Activated naive CD8-positive, alpha-beta T cell (primary cell): ENCODE data around the gene TCL1A.

Source experiments
- H3K27ac Mint-ChIP-seq: one replicate; pipeline ENCODE4 v1.8.0; 2021; ENCODE audit warnings: mixed read lengths
- H3K27me3 Mint-ChIP-seq: one replicate; pipeline ENCODE4 v1.8.0; 2021; ENCODE audit warnings: mixed read lengths
- H3K36me3 Mint-ChIP-seq: one replicate; pipeline ENCODE4 v1.8.0; 2021; ENCODE audit warnings: mixed read lengths
- H3K4me1 Mint-ChIP-seq: one replicate; pipeline ENCODE4 v1.8.0; 2021; ENCODE audit warnings: low read depth, mixed read lengths
- H3K4me3 Mint-ChIP-seq: one replicate; pipeline ENCODE4 v1.8.0; 2021; ENCODE audit warnings: mild to moderate bottlenecking, mixed read lengths
- H3K9me3 Mint-ChIP-seq: one replicate; pipeline ENCODE4 v1.8.0; 2021; ENCODE audit warnings: low read depth, mixed read lengths

Gene TCL1A

DNA sequence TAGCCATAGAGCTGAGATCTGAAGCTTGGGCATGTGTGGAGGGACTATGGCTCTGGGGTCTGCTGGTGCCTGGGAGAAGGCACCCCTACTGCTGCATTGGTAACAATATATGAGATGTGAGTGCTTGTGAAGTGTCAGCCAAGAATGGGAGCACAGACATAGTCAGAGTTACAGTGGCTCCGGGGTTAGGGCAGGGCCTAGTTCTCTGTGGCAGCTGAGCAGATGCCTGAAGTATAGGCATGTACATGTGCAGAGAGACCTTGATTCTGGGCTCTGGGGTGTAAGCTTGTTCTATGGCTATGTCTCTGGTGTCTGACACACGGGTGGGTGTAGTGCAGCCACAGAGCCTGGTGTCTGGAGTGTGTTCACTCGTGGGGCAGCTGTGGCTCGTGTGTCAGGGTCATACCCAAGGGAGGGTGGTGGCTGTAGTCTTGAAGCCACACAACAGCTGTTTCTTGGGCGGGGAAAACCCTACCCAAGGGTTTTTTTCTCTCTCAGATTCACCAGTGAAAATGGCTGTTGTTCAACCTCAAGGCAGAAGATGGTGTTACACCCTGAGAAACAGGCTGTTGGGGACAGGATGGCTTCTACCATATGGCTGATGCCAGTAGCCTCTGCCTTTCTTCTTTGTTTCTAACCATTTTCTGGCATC lies 11.9 kb upstream of the TCL1A start:
- Mint-ChIP-seq H3K4me3 (no peak overlapping the region), H3K9me3 (peaks cover 19% of the 10 kb centered on the region), H3K4me1 (no peaks in the 10 kb centered on the region), H3K27me3 (peaks cover 24% of the 10 kb centered on the region), H3K27ac (no peak overlapping the region), H3K36me3 (peaks cover 5% of the 10 kb centered on the region)

DNA sequence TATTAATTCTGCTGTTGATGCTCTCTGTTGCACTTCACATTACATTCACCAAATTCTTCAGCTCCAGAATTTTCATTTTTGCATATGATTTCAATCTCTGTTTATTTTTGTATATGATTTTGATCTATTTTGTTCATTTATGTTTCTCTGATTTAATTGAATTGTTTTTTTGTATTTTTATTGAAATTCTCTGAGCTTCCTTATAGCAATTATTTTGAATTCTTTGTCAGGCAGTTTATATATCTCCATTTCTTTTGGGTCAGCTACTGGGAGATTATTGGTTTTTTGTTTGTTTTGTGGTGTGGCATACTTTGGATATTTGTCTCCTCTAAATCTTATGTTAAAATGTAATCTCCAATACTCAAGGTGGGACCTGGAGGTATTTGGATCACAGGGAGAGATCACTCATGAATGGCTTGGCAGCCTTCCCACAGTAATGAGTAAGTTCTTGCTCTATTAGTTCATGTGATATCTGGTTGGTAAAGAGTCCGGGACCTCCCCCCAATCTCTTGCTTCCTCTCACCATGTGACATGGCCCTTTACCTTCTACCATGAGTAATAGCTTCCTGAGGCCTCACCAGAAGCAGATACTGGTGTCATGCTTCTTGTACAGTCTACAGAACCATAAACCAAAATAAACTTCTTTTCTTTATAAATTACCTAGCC lies 8.7 kb upstream of the TCL1A start:
- no peak overlapping the region for H3K27ac Mint-ChIP-seq
- no peaks in the 10 kb centered on the region for H3K4me1 Mint-ChIP-seq
- H3K27me3 Mint-ChIP-seq: peaks cover 21% of the 10 kb centered on the region
- H3K36me3 Mint-ChIP-seq: peaks cover 5% of the 10 kb centered on the region
- no peak overlapping the region for H3K4me3 Mint-ChIP-seq
- H3K9me3 Mint-ChIP-seq: peaks cover 19% of the 10 kb centered on the region

DNA sequence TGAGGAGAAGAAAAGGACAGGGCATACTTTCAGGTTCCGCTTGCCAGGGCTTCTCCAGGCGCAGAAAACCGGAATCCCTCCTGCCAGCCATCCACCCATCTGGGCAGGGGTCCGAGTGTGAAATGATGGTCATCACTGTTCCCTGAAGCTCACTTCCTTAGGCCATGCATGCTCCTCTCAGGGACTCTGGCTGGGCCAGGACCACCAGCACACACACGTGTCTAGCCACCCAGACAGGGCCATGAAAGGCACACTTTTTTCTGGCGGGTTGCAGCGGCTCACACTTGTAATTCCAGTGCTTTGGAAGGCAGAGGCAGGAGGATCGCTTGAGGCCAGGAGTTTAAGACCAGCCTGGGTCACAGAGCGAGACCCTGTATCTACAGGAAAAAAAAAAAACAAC lies 1.5 kb downstream of the TCL1A start:
- Mint-ChIP-seq H3K36me3 (no peaks in the 10 kb centered on the region), H3K4me3 (no peak overlapping the region), H3K4me1 (no peaks in the 10 kb centered on the region), H3K27me3 (peaks cover 20% of the 10 kb centered on the region), H3K9me3 (no peaks in the 10 kb centered on the region), H3K27ac (no peak overlapping the region)

DNA sequence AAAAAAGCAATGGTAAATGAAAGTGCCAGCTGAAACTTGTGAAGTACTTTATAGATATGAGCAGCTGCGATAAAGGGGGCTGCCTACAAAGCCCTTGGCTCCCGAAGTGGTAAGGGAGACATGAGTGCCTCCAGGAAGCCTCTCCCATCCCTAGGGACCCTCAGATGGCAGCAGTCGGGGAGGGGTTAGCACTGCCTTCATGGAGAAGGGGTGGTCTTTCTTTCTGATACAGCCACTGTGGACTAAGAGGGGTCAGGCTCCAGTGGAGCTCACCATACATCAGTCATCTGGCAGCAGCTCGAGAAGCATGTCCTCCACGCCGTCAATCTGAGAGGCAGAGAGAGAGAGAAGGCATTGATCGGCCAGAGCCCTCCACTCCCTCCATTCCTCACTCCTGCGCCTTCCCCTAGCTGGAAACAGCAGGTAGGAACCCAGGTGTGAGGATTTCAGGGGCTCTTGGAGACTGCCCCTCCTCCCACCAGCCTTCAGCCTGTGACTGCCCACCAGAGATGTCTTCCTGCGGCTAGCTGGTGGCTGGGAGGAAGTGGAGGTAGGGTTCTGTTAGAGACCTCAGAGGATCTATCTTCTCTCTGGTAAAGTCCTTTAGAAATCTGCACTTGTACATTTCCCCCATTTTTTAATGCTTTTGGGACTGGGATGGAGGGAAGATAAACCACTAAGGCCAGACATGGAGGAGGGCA lies 2.3 kb downstream of the TCL1A start:
- no peak overlapping the region for H3K4me3 Mint-ChIP-seq
- H3K27me3 Mint-ChIP-seq: peaks cover 24% of the 10 kb centered on the region
- no peaks in the 10 kb centered on the region for H3K36me3 Mint-ChIP-seq
- no peaks in the 10 kb centered on the region for H3K9me3 Mint-ChIP-seq
- no peak overlapping the region for H3K27ac Mint-ChIP-seq
- H3K4me1 Mint-ChIP-seq: no peaks in the 10 kb centered on the region

DNA sequence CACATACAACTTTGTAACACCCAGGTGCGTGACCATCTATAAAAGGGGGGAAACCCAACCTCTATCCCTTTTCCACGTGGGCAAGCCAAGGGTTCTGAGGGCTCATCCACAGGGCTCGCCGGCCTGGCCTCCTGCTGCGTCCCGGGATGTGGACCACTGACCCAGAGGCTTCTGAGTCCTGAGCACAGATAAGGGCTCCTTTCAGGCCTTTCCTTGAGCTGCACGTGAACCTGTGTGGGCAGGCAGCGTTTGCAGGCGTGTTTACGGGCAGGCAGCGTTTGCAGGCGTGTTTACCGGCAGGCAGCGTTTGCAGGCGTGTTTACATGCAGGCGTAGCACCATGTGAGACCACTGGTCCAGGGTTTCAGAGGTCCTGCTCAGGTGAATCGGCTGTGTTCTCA lies 3.8 kb downstream of the TCL1A start:
- Mint-ChIP-seq H3K27me3 (peaks cover 30% of the 10 kb centered on the region), H3K36me3 (no peaks in the 10 kb centered on the region), H3K4me1 (no peaks in the 10 kb centered on the region), H3K4me3 (no peak overlapping the region), H3K9me3 (no peaks in the 10 kb centered on the region), H3K27ac (no peak overlapping the region)

- Mint-ChIP-seq H3K9me3 (no peaks in the 10 kb centered on the region), H3K27ac (no peak overlapping the region), H3K4me3 (no peak overlapping the region), H3K36me3 (no peaks in the 10 kb centered on the region), H3K4me1 (no peaks in the 10 kb centered on the region), H3K27me3 (peaks cover 28% of the 10 kb centered on the region)
Observed at GRCh38 chr14:95707327-95707726, 6.6 kb downstream of the TCL1A start.

GRCh38 chr14:95705518-95705917 lies 8.4 kb downstream of the TCL1A start:
- H3K9me3 Mint-ChIP-seq: no peaks in the 10 kb centered on the region
- peaks cover 34% of the 10 kb centered on the region for H3K27me3 Mint-ChIP-seq
- H3K4me1 Mint-ChIP-seq: no peaks in the 10 kb centered on the region
- H3K4me3 Mint-ChIP-seq: no peak overlapping the region
- no peak overlapping the region for H3K27ac Mint-ChIP-seq
- no peaks in the 10 kb centered on the region for H3K36me3 Mint-ChIP-seq

DNA sequence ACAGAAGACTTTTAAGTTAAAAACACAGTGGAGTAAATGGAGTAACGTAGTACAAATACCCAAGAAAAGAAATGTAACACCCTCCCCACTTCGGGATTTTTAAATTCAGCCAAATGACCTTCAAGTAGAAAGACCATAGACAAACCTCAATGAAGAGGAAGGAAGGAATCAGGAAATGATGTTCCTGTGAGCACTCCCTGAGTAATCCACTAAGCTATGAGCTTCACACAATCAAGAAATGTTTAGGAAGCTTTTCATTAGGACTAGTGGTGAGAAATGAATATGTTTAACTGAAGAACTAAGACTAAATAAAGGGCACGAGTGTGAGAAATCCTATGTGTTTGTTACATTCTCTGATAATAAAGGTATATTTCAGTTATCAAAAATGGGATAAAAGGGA lies 10.1 kb downstream of the TCL1A start:
- peaks cover 30% of the 10 kb centered on the region for H3K27me3 Mint-ChIP-seq

GRCh38 chr14:95703341-95703740 lies 10.6 kb downstream of the TCL1A start:
- Mint-ChIP-seq H3K36me3 (no peaks in the 10 kb centered on the region), H3K4me3 (no peak overlapping the region), H3K9me3 (no peaks in the 10 kb centered on the region), H3K27me3 (peaks cover 30% of the 10 kb centered on the region), H3K4me1 (no peaks in the 10 kb centered on the region), H3K27ac (no peak overlapping the region)

More for the DNA sequence above, 10.1 kb downstream of the TCL1A start:
- Mint-ChIP-seq H3K4me1 (no peaks in the 10 kb centered on the region), H3K27ac (no peak overlapping the region), H3K4me3 (no peak overlapping the region), H3K36me3 (no peaks in the 10 kb centered on the region), H3K9me3 (no peaks in the 10 kb centered on the region)

- Mint-ChIP-seq H3K27me3 (peaks cover 23% of the 10 kb centered on the region), H3K4me1 (no peaks in the 10 kb centered on the region), H3K27ac (no peak overlapping the region)
Observed at GRCh38 chr14:95701846-95702221, 12.1 kb downstream of the TCL1A start.

GRCh38 chr14:95700221-95700976 lies 13.5 kb downstream of the TCL1A start:
- Mint-ChIP-seq H3K36me3 (no peaks in the 10 kb centered on the region), H3K9me3 (no peaks in the 10 kb centered on the region), H3K27ac (no peak overlapping the region), H3K4me1 (no peaks in the 10 kb centered on the region), H3K27me3 (peaks cover 23% of the 10 kb centered on the region), H3K4me3 (no peak overlapping the region)

More at GRCh38 chr14:95701846-95702221, 12.1 kb downstream of the TCL1A start:
- Mint-ChIP-seq H3K36me3 (no peaks in the 10 kb centered on the region), H3K4me3 (no peak overlapping the region), H3K9me3 (no peaks in the 10 kb centered on the region)

DNA sequence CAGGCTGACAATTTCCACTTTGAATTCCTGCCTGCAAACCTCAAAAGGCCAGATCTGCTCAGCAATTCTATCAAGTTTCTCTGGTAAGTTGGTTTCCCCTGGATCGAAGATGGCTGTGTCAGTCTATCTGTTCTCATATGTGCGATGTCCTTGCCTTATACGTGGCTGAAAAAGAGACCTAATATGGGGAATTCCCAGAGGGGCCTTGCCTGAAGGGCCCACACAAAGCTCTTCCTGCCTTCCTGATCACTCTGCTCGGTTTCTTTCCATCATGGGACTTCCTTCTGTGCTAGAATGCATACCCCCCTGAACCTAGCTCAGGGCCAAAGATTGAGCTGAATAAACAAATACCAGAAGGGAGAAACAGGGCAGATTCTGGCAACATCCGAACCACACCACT lies 14.5 kb downstream of the TCL1A start:
- no peaks in the 10 kb centered on the region for H3K36me3 Mint-ChIP-seq

DNA sequence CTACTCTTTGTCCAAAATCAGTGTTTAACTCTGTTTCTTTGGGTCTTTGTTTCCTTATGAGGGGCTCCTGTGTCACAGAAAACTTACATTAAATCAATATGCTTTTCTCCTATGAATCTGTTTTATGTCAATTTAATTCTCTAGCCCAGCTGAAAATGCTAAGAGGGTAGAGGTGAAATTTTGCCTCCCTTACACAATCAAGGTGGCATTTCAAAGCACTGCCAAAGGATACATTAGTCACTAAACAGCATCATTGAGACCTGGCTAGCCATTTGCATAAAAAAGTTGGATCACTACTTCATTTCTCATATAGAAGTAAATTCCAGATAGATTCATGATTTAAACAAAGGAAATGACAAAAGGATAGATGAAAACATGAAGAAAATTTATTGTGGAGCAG lies 15.6 kb downstream of the TCL1A start:
- Mint-ChIP-seq H3K4me3 (no peak overlapping the region), H3K27me3 (peaks cover 19% of the 10 kb centered on the region), H3K27ac (no peak overlapping the region)

More for the DNA sequence above, 14.5 kb downstream of the TCL1A start:
- Mint-ChIP-seq H3K4me1 (no peaks in the 10 kb centered on the region), H3K9me3 (no peaks in the 10 kb centered on the region), H3K27ac (no peak overlapping the region), H3K4me3 (no peak overlapping the region), H3K27me3 (peaks cover 23% of the 10 kb centered on the region)

DNA sequence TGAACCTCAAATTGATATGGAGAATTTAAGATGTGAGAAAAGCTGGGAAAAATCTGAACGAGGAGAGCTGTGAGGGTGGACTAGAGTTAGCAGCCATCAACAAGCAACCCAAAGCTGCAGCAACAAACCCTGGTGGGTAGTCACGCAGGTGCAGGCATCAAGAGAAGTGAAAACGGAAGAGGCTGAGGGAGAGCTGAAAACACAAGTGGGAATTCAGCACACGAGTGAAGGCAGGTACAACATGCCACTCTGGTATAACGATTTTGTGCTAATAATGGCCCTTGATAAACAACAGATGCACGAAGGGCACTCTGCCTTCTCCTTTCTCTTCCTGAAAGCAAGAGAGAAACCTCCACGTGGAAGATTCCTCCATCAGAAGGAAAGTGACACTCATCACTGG lies 16.2 kb downstream of the TCL1A start:
- Mint-ChIP-seq H3K4me3 (no peak overlapping the region), H3K27me3 (peaks cover 19% of the 10 kb centered on the region), H3K9me3 (no peaks in the 10 kb centered on the region)

More for the DNA sequence above, 15.6 kb downstream of the TCL1A start:
- Mint-ChIP-seq H3K9me3 (no peaks in the 10 kb centered on the region), H3K4me1 (no peaks in the 10 kb centered on the region), H3K36me3 (no peaks in the 10 kb centered on the region)

GRCh38 chr14:95696741-95697140 lies 17.2 kb downstream of the TCL1A start:
- Mint-ChIP-seq H3K27me3 (peaks cover 18% of the 10 kb centered on the region), H3K36me3 (no peaks in the 10 kb centered on the region), H3K27ac (no peak overlapping the region), H3K4me1 (no peaks in the 10 kb centered on the region), H3K4me3 (no peak overlapping the region), H3K9me3 (no peaks in the 10 kb centered on the region)

More for the DNA sequence above, 16.2 kb downstream of the TCL1A start:
- H3K36me3 Mint-ChIP-seq: no peaks in the 10 kb centered on the region
- H3K27ac Mint-ChIP-seq: no peak overlapping the region
- no peaks in the 10 kb centered on the region for H3K4me1 Mint-ChIP-seq
